Loucy (cell line): ENCODE data around the gene AIF1.

Experiments used
- EZH2phosphoT487 ChIP-seq: fragments of 200-600 bp; IDR thresholded peaks from 2 replicates; pipeline ENCODE4 v1.6.1; 2018; ENCODE audit warnings: antibody characterized with exemption, mild to moderate bottlenecking, moderate library complexity, borderline replicate concordance
- TF ChIP-seq, protein P1 (sequence below): fragments of 200-600 bp; sonication (generic); conservative IDR thresholded peaks from 2 replicates; pipeline ENCODE4 v1.5.1; 2014; ENCODE audit warnings: mild to moderate bottlenecking, antibody characterized with exemption, low read length

DNA sequence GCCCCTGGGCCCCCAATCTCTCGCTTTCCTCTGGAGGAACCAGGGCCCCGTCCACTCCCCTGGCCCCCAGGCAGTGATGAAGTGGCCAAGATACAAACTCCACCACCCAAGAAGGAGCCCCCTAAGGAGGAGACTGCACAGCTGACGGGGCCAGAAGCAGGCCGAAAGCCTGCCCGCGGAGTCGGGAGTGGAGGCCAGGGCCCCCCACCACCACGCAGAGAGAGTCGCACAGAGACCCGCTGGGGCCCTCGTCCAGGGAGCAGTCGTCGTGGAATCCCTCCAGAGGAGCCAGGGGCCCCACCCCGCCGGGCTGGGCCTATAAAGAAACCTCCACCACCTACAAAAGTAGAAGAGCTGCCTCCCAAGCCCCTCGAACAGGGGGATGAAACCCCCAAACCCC, 16.2 kb downstream of the AIF1 start:
- no peak for TF ChIP-seq EZH2phosphoT487
- TF ChIP-seq, protein P1, sequence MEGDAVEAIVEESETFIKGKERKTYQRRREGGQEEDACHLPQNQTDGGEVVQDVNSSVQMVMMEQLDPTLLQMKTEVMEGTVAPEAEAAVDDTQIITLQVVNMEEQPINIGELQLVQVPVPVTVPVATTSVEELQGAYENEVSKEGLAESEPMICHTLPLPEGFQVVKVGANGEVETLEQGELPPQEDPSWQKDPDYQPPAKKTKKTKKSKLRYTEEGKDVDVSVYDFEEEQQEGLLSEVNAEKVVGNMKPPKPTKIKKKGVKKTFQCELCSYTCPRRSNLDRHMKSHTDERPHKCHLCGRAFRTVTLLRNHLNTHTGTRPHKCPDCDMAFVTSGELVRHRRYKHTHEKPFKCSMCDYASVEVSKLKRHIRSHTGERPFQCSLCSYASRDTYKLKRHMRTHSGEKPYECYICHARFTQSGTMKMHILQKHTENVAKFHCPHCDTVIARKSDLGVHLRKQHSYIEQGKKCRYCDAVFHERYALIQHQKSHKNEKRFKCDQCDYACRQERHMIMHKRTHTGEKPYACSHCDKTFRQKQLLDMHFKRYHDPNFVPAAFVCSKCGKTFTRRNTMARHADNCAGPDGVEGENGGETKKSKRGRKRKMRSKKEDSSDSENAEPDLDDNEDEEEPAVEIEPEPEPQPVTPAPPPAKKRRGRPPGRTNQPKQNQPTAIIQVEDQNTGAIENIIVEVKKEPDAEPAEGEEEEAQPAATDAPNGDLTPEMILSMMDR: no peak
